ENCODE results near the gene MYO7B. TPM values are rescaled to one million over a fixed set of nuclear protein-coding genes. Genes with fewer than 3 reads are reported as not detected.

MYO7B gene
- total and polyA plus RNA-seq, 2 donors (not counting 1 experiment from before 2014, with no cell fraction given) = 5.0 to 68.2 TPM

DNA sequence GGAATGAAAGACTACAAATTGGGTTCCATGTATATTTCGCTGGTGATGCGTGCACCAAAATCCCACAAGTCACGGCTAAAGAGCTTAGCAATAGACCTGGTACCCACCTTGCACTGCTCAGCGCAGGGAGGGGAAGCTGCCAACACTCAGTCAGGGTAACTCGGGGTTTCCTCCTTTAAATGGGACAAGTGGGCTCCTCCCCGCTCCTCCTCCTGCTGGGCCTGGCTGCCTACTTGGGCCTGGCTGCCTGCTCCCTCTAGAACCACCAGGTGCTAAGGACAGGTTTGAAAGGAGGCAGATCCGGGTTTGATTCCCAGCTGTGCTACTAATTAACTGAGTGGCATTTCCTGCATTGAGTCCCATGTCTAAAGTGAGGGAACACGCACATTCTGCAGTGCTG lies 23.4 kb downstream of the MYO7B start:
- Histone ChIP-seq H3K4me3 (ENCODE audit: control extremely low read depth in 1 of 5, extremely low read depth in 1 of 5, insufficient read depth in 1 of 5, low read depth in 2 of 5, low read length in 4 of 5) (no peak overlapping the region), H3K4me1 (ENCODE audit: control insufficient read depth in 2 of 2, insufficient read depth in 2 of 2, low read length in 2 of 2) (peaks cover 6 to 11% of the 10 kb centered on the region in 2 donors), H3K4me2 (replicated peaks; ENCODE audit: low read depth, low read length, poor library complexity, severe bottlenecking) (no peak overlapping the region), H3K79me2 (ENCODE audit: control insufficient read depth, insufficient read depth, low read length) (no peaks in the 10 kb centered on the region), H3K9ac (ENCODE audit: low read length) (no peak overlapping the region), H4K20me1 (ENCODE audit: control insufficient read depth, insufficient read depth, low read length, poor library complexity, severe bottlenecking) (no peaks in the 10 kb centered on the region), H2AFZ (ENCODE audit: insufficient read depth, low read depth, low read length, poor library complexity, severe bottlenecking) (no peak overlapping the region), H3K36me3 (replicated peaks in 1 of 2; ENCODE audit: control extremely low read depth in 1 of 2, control insufficient read depth in 1 of 2, extremely low read depth in 1 of 2, insufficient read depth in 2 of 2, low read length in 1 of 2) (no peaks in the 10 kb centered on the region), H3K27me3 (replicated peaks in 1 of 4; ENCODE audit: control extremely low read depth in 1 of 4, control insufficient read depth in 3 of 4, insufficient read depth in 4 of 4, low read length in 3 of 4) (peaks cover 0 to 4% (median 0%) of the 10 kb centered on the region in 4 experiments), H3K27ac (ENCODE audit: low read length in 2 of 2) (no peak overlapping the region), H3K9me3 (ENCODE audit: control extremely low read depth in 1 of 3, control insufficient read depth in 2 of 3, insufficient read depth in 1 of 3, low read length in 2 of 3) (peaks cover 0 to 4% (median 0%) of the 10 kb centered on the region in 3 donors)
- H3K4me1 Mint-ChIP-seq = peaks cover 11% of the 10 kb centered on the region
- peak; percentile 4 for DNase-seq
- CTCF ChIA-PET = interaction anchor here (1.2 kb wide), 1 partner anchor 33 kb away, joined by 4 read pairs; no protein-coding TSS in a partner anchor
- POLR2A ChIA-PET = no interaction called here
- H3K27ac Mint-ChIP-seq = no peak overlapping the region
- TF ChIP-seq, protein P1, sequence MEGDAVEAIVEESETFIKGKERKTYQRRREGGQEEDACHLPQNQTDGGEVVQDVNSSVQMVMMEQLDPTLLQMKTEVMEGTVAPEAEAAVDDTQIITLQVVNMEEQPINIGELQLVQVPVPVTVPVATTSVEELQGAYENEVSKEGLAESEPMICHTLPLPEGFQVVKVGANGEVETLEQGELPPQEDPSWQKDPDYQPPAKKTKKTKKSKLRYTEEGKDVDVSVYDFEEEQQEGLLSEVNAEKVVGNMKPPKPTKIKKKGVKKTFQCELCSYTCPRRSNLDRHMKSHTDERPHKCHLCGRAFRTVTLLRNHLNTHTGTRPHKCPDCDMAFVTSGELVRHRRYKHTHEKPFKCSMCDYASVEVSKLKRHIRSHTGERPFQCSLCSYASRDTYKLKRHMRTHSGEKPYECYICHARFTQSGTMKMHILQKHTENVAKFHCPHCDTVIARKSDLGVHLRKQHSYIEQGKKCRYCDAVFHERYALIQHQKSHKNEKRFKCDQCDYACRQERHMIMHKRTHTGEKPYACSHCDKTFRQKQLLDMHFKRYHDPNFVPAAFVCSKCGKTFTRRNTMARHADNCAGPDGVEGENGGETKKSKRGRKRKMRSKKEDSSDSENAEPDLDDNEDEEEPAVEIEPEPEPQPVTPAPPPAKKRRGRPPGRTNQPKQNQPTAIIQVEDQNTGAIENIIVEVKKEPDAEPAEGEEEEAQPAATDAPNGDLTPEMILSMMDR (IDR thresholded peaks at IDR 0.05) = no peak
- H3K27me3 Mint-ChIP-seq = peaks cover 36% of the 10 kb centered on the region
- ATAC-seq (ENCODE audit: low read depth) = no peak
- 88% methylated on average over 8 of the region's 8 CpGs for WGBS (ENCODE audit: insufficient coverage)
- intact Hi-C loops (cut with micrococcal nuclease) = no loop called here
- no peak overlapping the region for H3K4me3 Mint-ChIP-seq
- peaks cover 6% of the 10 kb centered on the region for H3K9me3 Mint-ChIP-seq (ENCODE audit: insufficient read depth)

DNA sequence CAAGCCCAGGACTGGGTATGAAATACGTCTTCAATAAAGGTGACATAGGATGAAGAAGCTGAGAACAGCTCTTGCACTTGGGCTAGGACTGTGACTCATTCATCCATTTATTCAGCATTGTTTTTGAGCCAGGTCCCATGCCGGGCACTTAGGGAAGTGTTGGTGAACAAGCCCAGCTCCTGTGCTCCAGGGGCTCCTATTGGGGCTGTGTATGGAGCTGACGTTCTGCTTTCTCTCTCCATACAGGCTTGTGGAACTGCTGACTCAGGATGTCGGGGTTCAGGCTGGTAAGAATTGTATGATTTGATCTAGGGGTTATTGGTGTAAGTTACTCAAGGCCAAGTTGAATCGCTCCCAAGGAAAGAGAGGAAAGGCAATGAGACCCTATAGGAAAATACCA lies 24.0 kb downstream of the MYO7B start:
- no peak for DNase-seq
- peaks cover 14% of the 10 kb centered on the region for H3K4me1 Mint-ChIP-seq
- ChIA-PET CTCF (interaction anchor here (1.2 kb wide), 1 partner anchor 32 kb away, joined by 4 read pairs; no protein-coding TSS in a partner anchor), POLR2A (no interaction called here)
- no peak for TF ChIP-seq EZH2 (IDR thresholded peaks at IDR 0.05; ENCODE audit: borderline replicate concordance, insufficient read depth, low read depth, low read length, poor library complexity, severe bottlenecking)
- TF ChIP-seq, protein P1 (IDR thresholded peaks at IDR 0.05) = no peak
- peaks cover 6% of the 10 kb centered on the region for H3K9me3 Mint-ChIP-seq (ENCODE audit: insufficient read depth)
- peaks cover 0 to 4% (median 0%) of the 10 kb centered on the region in 3 donors for H3K9me3 ChIP-seq (ENCODE audit: control extremely low read depth in 1 of 3, control insufficient read depth in 2 of 3, insufficient read depth in 1 of 3, low read length in 2 of 3)
- no peaks in the 10 kb centered on the region for H3K79me2 ChIP-seq (ENCODE audit: control insufficient read depth, insufficient read depth, low read length)
- H3K36me3 ChIP-seq (replicated peaks in 1 of 2; ENCODE audit: control extremely low read depth in 1 of 2, control insufficient read depth in 1 of 2, extremely low read depth in 1 of 2, insufficient read depth in 2 of 2, low read length in 1 of 2) = no peaks in the 10 kb centered on the region
- H3K9ac ChIP-seq (ENCODE audit: low read length) = no peak overlapping the region
- H3K4me2 ChIP-seq (replicated peaks; ENCODE audit: low read depth, low read length, poor library complexity, severe bottlenecking) = no peak overlapping the region
- H3K27ac ChIP-seq (ENCODE audit: low read length in 2 of 2) = no peak overlapping the region
- no peak overlapping the region for H2AFZ ChIP-seq (ENCODE audit: insufficient read depth, low read depth, low read length, poor library complexity, severe bottlenecking)
- intact Hi-C loops (cut with micrococcal nuclease) = no loop called here
- H3K27ac Mint-ChIP-seq = no peak overlapping the region
- no peak overlapping the region for H3K4me3 ChIP-seq (ENCODE audit: control extremely low read depth in 1 of 5, extremely low read depth in 1 of 5, insufficient read depth in 1 of 5, low read depth in 2 of 5, low read length in 4 of 5)
- peaks cover 36% of the 10 kb centered on the region for H3K27me3 Mint-ChIP-seq
- ATAC-seq (ENCODE audit: low read depth) = no peak
- no peak overlapping the region for H3K4me3 Mint-ChIP-seq
- 96% methylated on average over 5 of the region's 5 CpGs for WGBS (ENCODE audit: insufficient coverage)
- no peaks in the 10 kb centered on the region for H4K20me1 ChIP-seq (ENCODE audit: control insufficient read depth, insufficient read depth, low read length, poor library complexity, severe bottlenecking)
- H3K4me1 ChIP-seq (ENCODE audit: control insufficient read depth in 2 of 2, insufficient read depth in 2 of 2, low read length in 2 of 2) = peaks cover 6 to 15% of the 10 kb centered on the region in 2 donors
- H3K27me3 ChIP-seq (replicated peaks in 1 of 4; ENCODE audit: control extremely low read depth in 1 of 4, control insufficient read depth in 3 of 4, insufficient read depth in 4 of 4, low read length in 3 of 4) = peaks cover 0 to 4% (median 0%) of the 10 kb centered on the region in 4 experiments

Measured in B cell (primary cell).